Stomach (tissue), 19 donors: ENCODE measurements around the gene TPD52L1. TPM values are rescaled to one million over a fixed set of nuclear protein-coding genes. Genes with fewer than 3 reads are reported as not detected.

ENCODE experiments used
- DNase-seq, 2 donors: peaks; one replicate each; pipeline versions ENCODE4 v3.0.0 to v3.0.0-alpha.2; 2013 to 2019
- H3K27ac ChIP-seq, 5 donors: fragments of 200-600 bp in 4 of 5; sonication (generic) in 4 of 5; one replicate each; pipeline ENCODE4 v1.5.1; 2013 to 2019; ENCODE audit warnings: mild to moderate bottlenecking in 1 of 5, moderate library complexity in 1 of 5
- H3K27me3 ChIP-seq, 3 donors: fragments of 200-600 bp; sonication (generic); one replicate each; pipeline ENCODE4 v1.5.1; 2017 to 2019; ENCODE audit warnings: mixed run types in 1 of 3
- H3K36me3 ChIP-seq, 4 donors: fragments of 200-600 bp; sonication (generic); 1 replicate in 3 of 4; 2 replicates in 1 of 4; pipeline ENCODE4 v1.5.1; 2016 to 2019
- H3K4me1 ChIP-seq, 4 donors: fragments of 200-600 bp; sonication (generic); one replicate each; pipeline ENCODE4 v1.5.1; 2016 to 2019
- H3K4me3 ChIP-seq, 4 donors: fragments of 200-600 bp; sonication (generic) in 3 of 4; one replicate each; pipeline ENCODE4 v1.5.1; 2016 to 2019; ENCODE audit warnings: mild to moderate bottlenecking in 1 of 4
- H3K9me3 ChIP-seq, 4 donors: fragments of 200-600 bp; sonication (generic); one replicate each; pipeline ENCODE4 v1.5.1; 2016 to 2019
- EP300 ChIP-seq: sonication (generic); formaldehyde crosslinking; IDR thresholded peaks from one replicate; pipeline ENCODE4 v1.6.1; 2017; ENCODE audit warnings: antibody characterized with exemption
- POLR2A ChIP-seq, 4 donors: fragments of 450-650 bp; IDR thresholded peaks; one replicate each; pipeline ENCODE4 v1.6.1; 2016; ENCODE audit warnings: antibody characterized with exemption in 4 of 4, control low read depth in 2 of 4, mild to moderate bottlenecking in 1 of 4, moderate library complexity in 1 of 4
- POLR2AphosphoS5 ChIP-seq, 3 donors: sonication (generic); formaldehyde crosslinking; IDR thresholded peaks; one replicate each; pipeline ENCODE4 v1.6.1; 2016; ENCODE audit warnings: antibody characterized with exemption in 3 of 3
- WGBS, 5 donors: extraction: QIAGEN DNeasy Blood & Tissue Kit in 3 of 5; methylation state at CpG; one replicate each; pipeline versions ENCODE4 v1.1.5 to v1.1.7; 2013 to 2018; 5-methylcytosine and 5-hydroxymethylcytosine counted together
- intact Hi-C: fragments of 100-400 bp; cut with DNase I; formaldehyde crosslinking; loops from one replicate; pipeline ENCODE4 v1.15.1; 2023; ENCODE audit warnings: low total_unique reads
- long read RNA-seq, 10 donors: transcript quantifications; one replicate each; lab custom pipeline, GENCODE V29; 2026
- polyA plus RNA-seq, 3 donors: library from polyadenylated mRNA; stranded (reverse); fragments of 200-250 nt; gene quantifications; one replicate each; pipeline ENCODE4 v1.2.3, GENCODE V29; 2013
- total RNA-seq, 5 donors: library from RNA; depleted of rRNA; stranded (reverse); fragments of >200 nt; gene quantifications; one replicate each; pipeline versions ENCODE4 v1.1.0 to v1.2.3, GENCODE V29; 2014 to 2016
- TF ChIP-seq, protein P1 (sequence below), 7 experiments: fragments of 450-650 bp in 4 of 7; fragments of 200-600 bp in 3 of 7; sonication (generic) in 3 of 7; IDR thresholded peaks; one replicate each; pipeline ENCODE4 v1.5.1; 2016 to 2019; ENCODE audit warnings: antibody characterized with exemption in 7 of 7, control low read depth in 2 of 7, mild to moderate bottlenecking in 1 of 7
- donor health status: healthy with polysubstance abuse.
- donor health status: Bipolar disorder and iron deficiency.
- donor health status: healthy.

Gene TPD52L1, protein sequence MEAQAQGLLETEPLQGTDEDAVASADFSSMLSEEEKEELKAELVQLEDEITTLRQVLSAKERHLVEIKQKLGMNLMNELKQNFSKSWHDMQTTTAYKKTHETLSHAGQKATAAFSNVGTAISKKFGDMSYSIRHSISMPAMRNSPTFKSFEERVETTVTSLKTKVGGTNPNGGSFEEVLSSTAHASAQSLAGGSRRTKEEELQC
- total RNA-seq (100 to 1,000 TPM in 1 of 5 donors, 10 to 100 TPM in 4; 14.8 to 100 (median 23.3) TPM), polyA plus RNA-seq (100 to 1,000 TPM in 1 of 3 donors, 10 to 100 TPM in 2; 80.6 to 102 (median 95.3) TPM)
- long read RNA-seq, donor 1, partial matches to known transcripts, result 0 of 3 reads
- long read RNA-seq, donor 1, other reads (novel, unspliced or antisense), result 0 of 3 reads
- long read RNA-seq, donor 2, partial matches to known transcripts, result 0 of 2 reads
- long read RNA-seq, donor 2, other reads (novel, unspliced or antisense), result 0 of 2 reads
- long read RNA-seq, donor 3, transcript TPD52L1-216 (1 exons, 2,486 nt), result major isoform, 7 of 12 reads
- long read RNA-seq, donor 3, partial matches to known transcripts, result 0 of 12 reads
- long read RNA-seq, donor 3, other reads (novel, unspliced or antisense), result 0 of 12 reads
- long read RNA-seq, donor 4, partial matches to known transcripts, result 0 of 1 reads
- long read RNA-seq, donor 4, other reads (novel, unspliced or antisense), result 0 of 1 reads
- long read RNA-seq, donor 5, partial matches to known transcripts, result 0 of 9 reads
- long read RNA-seq, donor 5, other reads (novel, unspliced or antisense), result 0 of 9 reads
- long read RNA-seq, donor 6, transcript TPD52L1-202 (5 exons, 2,147 nt), result minor isoform, 8 of 27 reads
- long read RNA-seq, donor 6, transcript TPD52L1-216 (1 exons, 2,486 nt), result minor isoform, 6 of 27 reads
- long read RNA-seq, donor 6, transcript TPD52L1-213 (7 exons, 2,356 nt), result major isoform, 10 of 27 reads
- long read RNA-seq, donor 6, partial matches to known transcripts, result 0 of 27 reads
- long read RNA-seq, donor 6, other reads (novel, unspliced or antisense), result 0 of 27 reads
- long read RNA-seq, donor 7, partial matches to known transcripts, result 0 of 9 reads
- long read RNA-seq, donor 7, other reads (novel, unspliced or antisense), result 0 of 9 reads
- long read RNA-seq, donor 8, transcript TPD52L1-213 (7 exons, 2,356 nt), result minor isoform, 5 of 23 reads
- long read RNA-seq, donor 8, transcript TPD52L1-202 (5 exons, 2,147 nt), result major isoform, 10 of 23 reads
- long read RNA-seq, donor 8, partial matches to known transcripts, result 0 of 23 reads
- long read RNA-seq, donor 8, other reads (novel, unspliced or antisense), result 0 of 23 reads
- long read RNA-seq, donor 9, transcript TPD52L1-216 (1 exons, 2,486 nt), result major isoform, 8 of 17 reads
- long read RNA-seq, donor 9, partial matches to known transcripts, result 0 of 17 reads
- long read RNA-seq, donor 9, other reads (novel, unspliced or antisense), result 0 of 17 reads
- long read RNA-seq, donor 10, partial matches to known transcripts, result 0 of 2 reads
- long read RNA-seq, donor 10, other reads (novel, unspliced or antisense), result 0 of 2 reads

GRCh38 chr6:125153391-125154117 lies at the start of gene TPD52L1:
TPD52L1 (plus strand) TSS chr6:125153773; CDS start chr6:125153952, 179 bp downstream.
- H3K4me3 ChIP-seq, result peak within 1 kb of the TSS; percentile 62 to 77 (median 72)
- intact Hi-C loops, result loop anchor here (5.0 kb wide), 1 partner anchor 149 kb away; the partner anchor contains the start of gene HDDC2
- peak; percentile 87 to 95 for DNase-seq

GRCh38 chr6:125104425-125104824 lies 49.1 kb upstream of the TPD52L1 start:
- Histone ChIP-seq H3K27me3 (no peaks in the 10 kb centered on the region), H3K36me3 (no peaks in the 10 kb centered on the region), H3K9me3 (peaks cover 0 to 5% (median 0%) of the 10 kb centered on the region in 4 donors), H3K4me1 (peaks cover 0 to 18% (median 5%) of the 10 kb centered on the region in 4 donors), H3K4me3 (no peak overlapping the region), H3K27ac (peak overlapping the region in 1 of 5 donors; percentile 39)
- TF ChIP-seq, protein P1, sequence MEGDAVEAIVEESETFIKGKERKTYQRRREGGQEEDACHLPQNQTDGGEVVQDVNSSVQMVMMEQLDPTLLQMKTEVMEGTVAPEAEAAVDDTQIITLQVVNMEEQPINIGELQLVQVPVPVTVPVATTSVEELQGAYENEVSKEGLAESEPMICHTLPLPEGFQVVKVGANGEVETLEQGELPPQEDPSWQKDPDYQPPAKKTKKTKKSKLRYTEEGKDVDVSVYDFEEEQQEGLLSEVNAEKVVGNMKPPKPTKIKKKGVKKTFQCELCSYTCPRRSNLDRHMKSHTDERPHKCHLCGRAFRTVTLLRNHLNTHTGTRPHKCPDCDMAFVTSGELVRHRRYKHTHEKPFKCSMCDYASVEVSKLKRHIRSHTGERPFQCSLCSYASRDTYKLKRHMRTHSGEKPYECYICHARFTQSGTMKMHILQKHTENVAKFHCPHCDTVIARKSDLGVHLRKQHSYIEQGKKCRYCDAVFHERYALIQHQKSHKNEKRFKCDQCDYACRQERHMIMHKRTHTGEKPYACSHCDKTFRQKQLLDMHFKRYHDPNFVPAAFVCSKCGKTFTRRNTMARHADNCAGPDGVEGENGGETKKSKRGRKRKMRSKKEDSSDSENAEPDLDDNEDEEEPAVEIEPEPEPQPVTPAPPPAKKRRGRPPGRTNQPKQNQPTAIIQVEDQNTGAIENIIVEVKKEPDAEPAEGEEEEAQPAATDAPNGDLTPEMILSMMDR (IDR thresholded peaks at IDR 0.05), result no peak
- TF ChIP-seq POLR2A (IDR thresholded peaks at IDR 0.05), result no peak
- no peak for TF ChIP-seq POLR2AphosphoS5 (IDR thresholded peaks at IDR 0.05)
- TF ChIP-seq EP300, result no peak
- intact Hi-C loops, result no loop called here
- peak in 1 of 2 donors; percentile 30 for DNase-seq
- 46 to 61% (median 55%) methylated on average over 4 of the region's 4 CpGs for WGBS, 5 donors

More at GRCh38 chr6:125153391-125154117, at the start of gene TPD52L1:
- Histone ChIP-seq H3K9me3 (no peaks in the 10 kb centered on the region), H3K27me3 (peaks cover 0 to 12% (median 0%) of the 10 kb centered on the region in 3 donors), H3K36me3 (no peaks in the 10 kb centered on the region), H3K27ac (peak within 1 kb of the TSS; percentile 57 to 83 (median 78)), H3K4me1 (peaks cover 0 to 25% (median 18%) of the 10 kb centered on the region in 4 donors)
- TF ChIP-seq EP300 (no peak), POLR2A (IDR thresholded peaks at IDR 0.05) (no peak), POLR2AphosphoS5 (IDR thresholded peaks at IDR 0.05) (peak in 2 of 3 donors; percentile 69 to 71)
- TF ChIP-seq, protein P1 (IDR thresholded peaks at IDR 0.05), result peak in 5 of 7 experiments; percentile 55 to 80 (median 75)
- 0 to 2% (median 1%) methylated on average over 17 to 47 of the region's 47 CpGs for WGBS, 5 donors

DNA sequence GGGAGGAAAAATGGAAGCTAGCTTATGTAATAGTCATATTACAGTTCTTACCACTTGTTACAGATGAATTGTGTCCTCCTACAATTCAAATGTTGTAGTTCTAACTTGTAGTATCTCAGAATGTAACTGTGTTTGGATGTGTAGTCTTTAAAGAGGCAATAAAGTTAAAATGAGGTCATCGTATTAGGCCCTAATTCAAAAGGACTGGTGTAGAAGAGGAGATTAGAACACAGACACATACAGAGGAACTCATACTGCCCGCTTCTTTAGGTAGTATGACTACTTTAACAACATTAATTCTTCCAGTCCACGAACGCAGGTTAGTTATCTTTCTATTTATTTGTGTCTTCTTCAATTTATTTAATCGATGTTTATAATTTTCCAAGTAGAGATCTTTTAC lies 46.5 kb upstream of the TPD52L1 start:
- intact Hi-C loops, result no loop called here
- WGBS, 5 donors, result 87 to 94% (median 93%) methylated on average over 5 of the region's 5 CpGs

More for the DNA sequence above, 46.5 kb upstream of the TPD52L1 start:
- no peak for DNase-seq
- Histone ChIP-seq H3K36me3 (no peaks in the 10 kb centered on the region), H3K27ac (no peak overlapping the region), H3K4me1 (peaks cover 0 to 5% (median under 1%) of the 10 kb centered on the region in 4 donors), H3K27me3 (no peaks in the 10 kb centered on the region), H3K9me3 (peaks cover 0 to 31% (median 22%) of the 10 kb centered on the region in 4 donors), H3K4me3 (no peak overlapping the region)
- TF ChIP-seq POLR2AphosphoS5 (IDR thresholded peaks at IDR 0.05), result no peak
- TF ChIP-seq, protein P1 (IDR thresholded peaks at IDR 0.05), result no peak
- TF ChIP-seq EP300, result no peak
- TF ChIP-seq POLR2A (IDR thresholded peaks at IDR 0.05), result no peak
